ENCODE measurements around the gene NR1H2. TPM values are rescaled to one million over a fixed set of nuclear protein-coding genes. Genes with fewer than 3 reads are reported as not detected.

The NR1H2 gene
- total and polyA plus RNA-seq, 2 experiments from 2014 or later, result 41.4 to 55.9 TPM

GRCh38 chr19:50413531-50413930, 37.3 kb downstream of the NR1H2 start:
- peaks cover 6% of the 10 kb centered on the region for H3K27me3 ChIP-seq
- DNase-seq (ENCODE audit: low spot score), result no peak
- TF ChIP-seq, protein P1, sequence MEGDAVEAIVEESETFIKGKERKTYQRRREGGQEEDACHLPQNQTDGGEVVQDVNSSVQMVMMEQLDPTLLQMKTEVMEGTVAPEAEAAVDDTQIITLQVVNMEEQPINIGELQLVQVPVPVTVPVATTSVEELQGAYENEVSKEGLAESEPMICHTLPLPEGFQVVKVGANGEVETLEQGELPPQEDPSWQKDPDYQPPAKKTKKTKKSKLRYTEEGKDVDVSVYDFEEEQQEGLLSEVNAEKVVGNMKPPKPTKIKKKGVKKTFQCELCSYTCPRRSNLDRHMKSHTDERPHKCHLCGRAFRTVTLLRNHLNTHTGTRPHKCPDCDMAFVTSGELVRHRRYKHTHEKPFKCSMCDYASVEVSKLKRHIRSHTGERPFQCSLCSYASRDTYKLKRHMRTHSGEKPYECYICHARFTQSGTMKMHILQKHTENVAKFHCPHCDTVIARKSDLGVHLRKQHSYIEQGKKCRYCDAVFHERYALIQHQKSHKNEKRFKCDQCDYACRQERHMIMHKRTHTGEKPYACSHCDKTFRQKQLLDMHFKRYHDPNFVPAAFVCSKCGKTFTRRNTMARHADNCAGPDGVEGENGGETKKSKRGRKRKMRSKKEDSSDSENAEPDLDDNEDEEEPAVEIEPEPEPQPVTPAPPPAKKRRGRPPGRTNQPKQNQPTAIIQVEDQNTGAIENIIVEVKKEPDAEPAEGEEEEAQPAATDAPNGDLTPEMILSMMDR (IDR thresholded peaks at IDR 0.05; ENCODE audit: poor library complexity), result no peak
- no peak for TF ChIP-seq EZH2 (IDR thresholded peaks at IDR 0.05; ENCODE audit: borderline replicate concordance)
- no peak for TF ChIP-seq EZH2phosphoT487 (IDR thresholded peaks at IDR 0.05; ENCODE audit: low read depth, severe bottlenecking, unreplicated experiment)
- H3K9me3 ChIP-seq (ENCODE audit: low read depth), result no peaks in the 10 kb centered on the region
- WGBS (ENCODE audit: low lambda C conversion rate, missing lambda C conversion rate), result 97% methylated on average over 21 of the region's 21 CpGs
- H3K4me3 ChIP-seq, result no peak overlapping the region
- peaks cover 4% of the 10 kb centered on the region for H3K4me1 ChIP-seq (ENCODE audit: insufficient read depth)
- no peak overlapping the region for H3K4me2 ChIP-seq
- H3K36me3 ChIP-seq (replicated peaks; ENCODE audit: insufficient read depth, low read depth), result no peaks in the 10 kb centered on the region
- H2AFZ ChIP-seq, result no peak overlapping the region
- H3K9me2 ChIP-seq (replicated peaks; ENCODE audit: insufficient read depth), result no peaks in the 10 kb centered on the region
- no peaks in the 10 kb centered on the region for H3K79me2 ChIP-seq
- H4K20me1 ChIP-seq (ENCODE audit: insufficient read depth, poor library complexity, severe bottlenecking), result no peaks in the 10 kb centered on the region
- H3K27ac ChIP-seq, result no peak overlapping the region

- Histone ChIP-seq H3K9me3 (ENCODE audit: low read depth) (no peaks in the 10 kb centered on the region), H4K20me1 (ENCODE audit: insufficient read depth, poor library complexity, severe bottlenecking) (no peaks in the 10 kb centered on the region), H2AFZ (no peak overlapping the region), H3K4me2 (no peak overlapping the region), H3K79me2 (no peaks in the 10 kb centered on the region), H3K4me1 (ENCODE audit: insufficient read depth) (peaks cover 7% of the 10 kb centered on the region), H3K4me3 (no peak overlapping the region), H3K36me3 (replicated peaks; ENCODE audit: insufficient read depth, low read depth) (no peaks in the 10 kb centered on the region), H3K27me3 (peaks cover 21% of the 10 kb centered on the region), H3K27ac (no peak overlapping the region), H3K9me2 (replicated peaks; ENCODE audit: insufficient read depth) (no peaks in the 10 kb centered on the region)
- 72% methylated on average over 21 of the region's 37 CpGs for WGBS (ENCODE audit: low lambda C conversion rate, missing lambda C conversion rate)
- TF ChIP-seq, protein P1 (IDR thresholded peaks at IDR 0.05; ENCODE audit: poor library complexity), result peak; percentile 78
- no peak for TF ChIP-seq EZH2phosphoT487 (IDR thresholded peaks at IDR 0.05; ENCODE audit: low read depth, severe bottlenecking, unreplicated experiment)
- TF ChIP-seq EZH2 (IDR thresholded peaks at IDR 0.05; ENCODE audit: borderline replicate concordance), result no peak
- peak; percentile 85 for DNase-seq (ENCODE audit: low spot score)
Observed at GRCh38 chr19:50414864-50415660, 38.8 kb downstream of the NR1H2 start.

DNA sequence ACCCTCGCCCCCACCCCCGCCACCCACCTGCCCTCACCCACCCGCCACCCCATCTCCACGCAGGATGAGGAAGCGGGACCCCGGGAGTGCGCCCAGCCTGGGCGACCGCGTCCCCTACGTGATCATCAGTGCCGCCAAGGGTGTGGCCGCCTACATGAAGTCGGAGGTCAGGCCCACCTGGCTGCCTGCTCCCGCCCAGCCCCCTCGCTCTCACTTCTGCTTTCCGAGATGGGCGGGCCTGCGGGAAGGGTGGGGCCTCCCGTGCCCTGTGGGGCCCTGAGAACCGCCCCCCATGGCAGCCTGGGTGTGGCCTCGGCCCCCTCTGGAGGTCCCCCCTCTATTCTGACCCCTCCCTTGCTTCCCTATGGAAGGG, 39.4 kb downstream of the NR1H2 start:
- Histone ChIP-seq H2AFZ (no peak overlapping the region), H3K4me3 (no peak overlapping the region), H3K27me3 (peaks cover 26% of the 10 kb centered on the region), H3K9me3 (ENCODE audit: low read depth) (no peaks in the 10 kb centered on the region), H4K20me1 (ENCODE audit: insufficient read depth, poor library complexity, severe bottlenecking) (no peaks in the 10 kb centered on the region), H3K9me2 (replicated peaks; ENCODE audit: insufficient read depth) (no peaks in the 10 kb centered on the region), H3K27ac (no peak overlapping the region), H3K79me2 (no peaks in the 10 kb centered on the region), H3K36me3 (replicated peaks; ENCODE audit: insufficient read depth, low read depth) (no peaks in the 10 kb centered on the region), H3K4me2 (no peak overlapping the region), H3K4me1 (ENCODE audit: insufficient read depth) (peaks cover 7% of the 10 kb centered on the region)
- WGBS (ENCODE audit: low lambda C conversion rate, missing lambda C conversion rate), result 93% methylated on average over 12 of the region's 22 CpGs
- TF ChIP-seq EZH2phosphoT487 (IDR thresholded peaks at IDR 0.05; ENCODE audit: low read depth, severe bottlenecking, unreplicated experiment) (no peak), EZH2 (IDR thresholded peaks at IDR 0.05; ENCODE audit: borderline replicate concordance) (no peak)
- TF ChIP-seq, protein P1 (IDR thresholded peaks at IDR 0.05; ENCODE audit: poor library complexity), result no peak
- no peak for DNase-seq (ENCODE audit: low spot score)
